OCI-LY1 (cell line): ENCODE results near the gene EIF4E1B.

ENCODE experiments used
- H2AFZ ChIP-seq: fragments of 200-600 bp; sonication (generic), shearing (Covaris generic); 2 replicates; pipeline ENCODE4 v1.6.0; 2014; ENCODE audit warnings: antibody characterized with exemption, mild to moderate bottlenecking, low read length
- H3F3A ChIP-seq: fragments of 200-600 bp; sonication (generic), shearing (Covaris generic); 2 replicates; pipeline ENCODE4 v1.6.0; 2014; ENCODE audit warnings: mild to moderate bottlenecking, antibody characterized with exemption, low read length, moderate library complexity; ENCODE audit not compliant: insufficient read depth
- H3K27ac ChIP-seq: fragments of 200-600 bp; sonication (generic); 2 replicates; pipeline ENCODE4 v1.5.1; 2014; ENCODE audit warnings: low read length, mixed run types, mild to moderate bottlenecking, low read depth; ENCODE audit not compliant: poor library complexity, severe bottlenecking
- H3K27me3 ChIP-seq: fragments of 200-600 bp; sonication (generic); 2 replicates; pipeline ENCODE4 v1.6.0; 2014; ENCODE audit warnings: antibody characterized with exemption, mild to moderate bottlenecking, low read length, moderate library complexity; ENCODE audit not compliant: insufficient read depth
- H3K36me3 ChIP-seq: fragments of 200-600 bp; sonication (generic); 2 replicates; pipeline ENCODE4 v1.6.1; 2014; ENCODE audit warnings: mild to moderate bottlenecking, antibody characterized with exemption, low read length, moderate library complexity, mixed read lengths; ENCODE audit not compliant: insufficient read depth
- H3K4me1 ChIP-seq: fragments of 200-600 bp; sonication (generic); 2 replicates; pipeline ENCODE4 v1.5.1; 2014; ENCODE audit warnings: mild to moderate bottlenecking, low read length, moderate library complexity; ENCODE audit not compliant: insufficient read depth, severe bottlenecking
- H3K4me2 ChIP-seq: fragments of 200-600 bp; sonication (generic), shearing (Covaris generic); 2 replicates; pipeline ENCODE4 v1.6.1; 2014; ENCODE audit warnings: low read length
- H3K4me3 ChIP-seq: fragments of 200-600 bp; sonication (generic); 2 replicates; pipeline ENCODE4 v1.5.1; 2014; ENCODE audit warnings: low read length, low read depth, mild to moderate bottlenecking, mixed read lengths; ENCODE audit not compliant: poor library complexity, severe bottlenecking
- H3K79me2 ChIP-seq: fragments of 200-600 bp; shearing (Covaris generic); 2 replicates; pipeline ENCODE4 v1.6.1; 2016; ENCODE audit warnings: mixed run types, low read length, mixed read lengths; ENCODE audit not compliant: insufficient read depth
- H3K9ac ChIP-seq: fragments of 200-600 bp; sonication (generic), shearing (Covaris generic); 2 replicates; pipeline ENCODE4 v1.6.1; 2014; ENCODE audit warnings: mild to moderate bottlenecking, low read length, mixed read lengths
- H3K9me2 ChIP-seq: fragments of 200-600 bp; sonication (generic), shearing (Covaris generic); 2 replicates; pipeline ENCODE4 v1.6.1; 2014; ENCODE audit warnings: low read depth, mild to moderate bottlenecking, low read length, mixed read lengths
- H3K9me3 ChIP-seq: fragments of 200-600 bp; shearing (Covaris generic); 2 replicates; pipeline ENCODE4 v1.6.1; 2014; ENCODE audit warnings: low read length, mixed read lengths
- H4K20me1 ChIP-seq: fragments of 200-600 bp; sonication (generic), shearing (Covaris generic); 2 replicates; pipeline ENCODE4 v1.6.0; 2016; ENCODE audit warnings: mild to moderate bottlenecking, low read length; ENCODE audit not compliant: insufficient read depth
- CTCF ChIP-seq: fragments of 200-600 bp; sonication (generic), shearing (Covaris generic); IDR thresholded peaks from 2 replicates; pipeline ENCODE4 v1.5.1; 2017; ENCODE audit warnings: mild to moderate bottlenecking, antibody characterized with exemption, low read length, moderate library complexity, mixed read lengths
- EZH2 ChIP-seq: fragments of 200-600 bp; sonication (generic), shearing (Covaris generic); IDR thresholded peaks from 2 replicates; pipeline ENCODE4 v1.8.0; 2017; ENCODE audit warnings: borderline replicate concordance, mixed run types, mild to moderate bottlenecking, antibody characterized with exemption, low read length, moderate library complexity, mixed read lengths

EIF4E1B gene

GRCh38 chr5:176653401-176654385 lies 23.2 kb downstream of the EIF4E1B start:
- Histone ChIP-seq H3K36me3 (no peaks in the 10 kb centered on the region), H3K9me2 (no peaks in the 10 kb centered on the region), H3K4me2 (no peak overlapping the region), H4K20me1 (no peaks in the 10 kb centered on the region), H3K27ac (no peak overlapping the region), H2AFZ (no peak overlapping the region), H3F3A (no peaks in the 10 kb centered on the region), H3K4me3 (no peak overlapping the region), H3K79me2 (no peaks in the 10 kb centered on the region), H3K27me3 (no peaks in the 10 kb centered on the region), H3K4me1 (no peaks in the 10 kb centered on the region), H3K9me3 (no peaks in the 10 kb centered on the region), H3K9ac (no peak overlapping the region)
- TF ChIP-seq CTCF: no peak
- TF ChIP-seq EZH2: no peak

GRCh38 chr5:176654856-176655255 lies 24.4 kb downstream of the EIF4E1B start:
- H3K27ac ChIP-seq: no peak overlapping the region
- H3K27me3 ChIP-seq: no peaks in the 10 kb centered on the region
- H3K4me3 ChIP-seq: no peak overlapping the region
- no peaks in the 10 kb centered on the region for H3F3A ChIP-seq
- no peaks in the 10 kb centered on the region for H4K20me1 ChIP-seq
- no peaks in the 10 kb centered on the region for H3K79me2 ChIP-seq
- no peak overlapping the region for H3K9ac ChIP-seq
- no peaks in the 10 kb centered on the region for H3K36me3 ChIP-seq
- H3K9me3 ChIP-seq: no peaks in the 10 kb centered on the region
- H3K4me1 ChIP-seq: no peaks in the 10 kb centered on the region
- H2AFZ ChIP-seq: no peak overlapping the region
- TF ChIP-seq CTCF: no peak
- TF ChIP-seq EZH2: no peak
- no peak overlapping the region for H3K4me2 ChIP-seq
- no peaks in the 10 kb centered on the region for H3K9me2 ChIP-seq

GRCh38 chr5:176656467-176656990 lies 26.1 kb downstream of the EIF4E1B start:
- no peaks in the 10 kb centered on the region for H3K9me2 ChIP-seq
- H3K9ac ChIP-seq: no peak overlapping the region
- H3K79me2 ChIP-seq: no peaks in the 10 kb centered on the region
- TF ChIP-seq CTCF (no peak), EZH2 (no peak)
- no peaks in the 10 kb centered on the region for H3K36me3 ChIP-seq
- no peaks in the 10 kb centered on the region for H4K20me1 ChIP-seq
- H3K4me1 ChIP-seq: no peaks in the 10 kb centered on the region
- H3F3A ChIP-seq: no peaks in the 10 kb centered on the region
- no peak overlapping the region for H3K27ac ChIP-seq
- no peak overlapping the region for H3K4me2 ChIP-seq
- no peak overlapping the region for H3K4me3 ChIP-seq
- H3K27me3 ChIP-seq: no peaks in the 10 kb centered on the region
- no peak overlapping the region for H2AFZ ChIP-seq
- no peaks in the 10 kb centered on the region for H3K9me3 ChIP-seq
